Sigmoid colon (tissue), 4 donors: ENCODE measurements around the gene SPOP.

Experiments
- EP300 ChIP-seq, 4 donors: sonication (generic); formaldehyde crosslinking; IDR thresholded peaks; one replicate each; pipeline ENCODE4 v1.6.1; 2017; ENCODE audit warnings: antibody characterized with exemption in 4 of 4
- POLR2A ChIP-seq, 2 donors: fragments of 450-650 bp; IDR thresholded peaks; one replicate each; pipeline ENCODE4 v1.6.1; 2016; ENCODE audit warnings: antibody characterized with exemption in 2 of 2, mild to moderate bottlenecking in 2 of 2, moderate library complexity in 2 of 2
- POLR2AphosphoS5 ChIP-seq, 4 donors: sonication (generic); formaldehyde crosslinking; IDR thresholded peaks; one replicate each; pipeline ENCODE4 v1.6.1; 2017; ENCODE audit warnings: antibody characterized with exemption in 4 of 4
- TF ChIP-seq, protein P1 (sequence below), 4 experiments: fragments of 450-650 bp in 3 of 4; fragments of 200-600 bp in 1 of 4; IDR thresholded peaks; one replicate each; pipeline ENCODE4 v1.5.1; 2016 to 2019; ENCODE audit warnings: antibody characterized with exemption in 4 of 4, mild to moderate bottlenecking in 3 of 4, moderate library complexity in 2 of 4

DNA sequence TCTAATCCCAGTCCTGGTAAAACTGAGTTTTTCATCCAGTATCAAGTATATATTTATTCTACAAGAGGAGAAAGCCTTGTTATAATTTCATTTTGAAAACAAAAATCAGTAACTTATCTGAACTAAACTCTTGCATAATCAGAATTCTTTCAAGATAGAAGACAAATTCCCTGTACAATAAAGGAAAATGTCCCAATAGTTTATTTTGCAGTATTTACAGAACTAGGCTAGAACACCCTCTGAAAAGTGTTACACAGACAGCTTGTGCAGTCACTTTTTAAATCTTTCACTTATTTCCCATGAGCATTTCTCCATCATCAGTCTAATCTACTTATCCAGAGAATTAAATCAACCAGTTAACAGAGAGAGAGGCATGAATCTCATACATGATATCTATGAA, 48.5 kb downstream of the SPOP start:
- TF ChIP-seq, protein P1, sequence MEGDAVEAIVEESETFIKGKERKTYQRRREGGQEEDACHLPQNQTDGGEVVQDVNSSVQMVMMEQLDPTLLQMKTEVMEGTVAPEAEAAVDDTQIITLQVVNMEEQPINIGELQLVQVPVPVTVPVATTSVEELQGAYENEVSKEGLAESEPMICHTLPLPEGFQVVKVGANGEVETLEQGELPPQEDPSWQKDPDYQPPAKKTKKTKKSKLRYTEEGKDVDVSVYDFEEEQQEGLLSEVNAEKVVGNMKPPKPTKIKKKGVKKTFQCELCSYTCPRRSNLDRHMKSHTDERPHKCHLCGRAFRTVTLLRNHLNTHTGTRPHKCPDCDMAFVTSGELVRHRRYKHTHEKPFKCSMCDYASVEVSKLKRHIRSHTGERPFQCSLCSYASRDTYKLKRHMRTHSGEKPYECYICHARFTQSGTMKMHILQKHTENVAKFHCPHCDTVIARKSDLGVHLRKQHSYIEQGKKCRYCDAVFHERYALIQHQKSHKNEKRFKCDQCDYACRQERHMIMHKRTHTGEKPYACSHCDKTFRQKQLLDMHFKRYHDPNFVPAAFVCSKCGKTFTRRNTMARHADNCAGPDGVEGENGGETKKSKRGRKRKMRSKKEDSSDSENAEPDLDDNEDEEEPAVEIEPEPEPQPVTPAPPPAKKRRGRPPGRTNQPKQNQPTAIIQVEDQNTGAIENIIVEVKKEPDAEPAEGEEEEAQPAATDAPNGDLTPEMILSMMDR (IDR thresholded peaks at IDR 0.05): no peak
- TF ChIP-seq EP300 (IDR thresholded peaks at IDR 0.05): no peak
- no peak for TF ChIP-seq POLR2A (IDR thresholded peaks at IDR 0.05)
- no peak for TF ChIP-seq POLR2AphosphoS5 (IDR thresholded peaks at IDR 0.05)
